Kidney tubule cell (primary cell): Measurements from ENCODE around the gene TASP1.
A peak's percentile ranks its signal among the peaks of the same experiment; 100 is the strongest.

ENCODE experiments used
- DNase-seq: peaks from one replicate; pipeline ENCODE4 v3.0.0-alpha.2; 2018; ENCODE audit warnings: low spot score

The TASP1 gene

DNA sequence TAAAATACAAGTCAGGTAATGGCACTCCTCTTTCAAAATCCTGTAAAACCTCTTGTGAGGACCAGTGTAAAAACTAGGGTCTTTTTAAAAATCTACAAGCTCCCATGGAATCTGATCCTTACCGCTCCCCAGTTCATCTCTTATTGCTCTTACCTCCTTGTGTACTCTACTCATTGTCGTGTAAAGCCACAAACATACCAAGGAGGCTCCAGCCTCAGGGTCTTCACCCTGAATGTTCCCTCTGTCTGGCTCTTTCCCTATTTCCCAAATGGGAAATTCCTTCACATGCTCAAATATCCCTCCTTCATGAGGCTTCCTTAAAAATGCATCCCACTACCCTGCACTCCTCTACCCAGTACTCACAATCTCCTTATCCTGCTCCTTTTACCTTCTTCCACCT, 67.1 kb downstream of the TASP1 start:
- no peak for DNase-seq

- no peak for DNase-seq
These were observed 71.1 kb downstream of the TASP1 start for GRCh38 chr20:13567663-13568062.

- no peak for DNase-seq
These were observed 74.9 kb downstream of the TASP1 start for GRCh38 chr20:13563854-13564253.

GRCh38 chr20:13554706-13555105, 84.0 kb downstream of the TASP1 start:
- DNase-seq: peak; percentile 75

DNA sequence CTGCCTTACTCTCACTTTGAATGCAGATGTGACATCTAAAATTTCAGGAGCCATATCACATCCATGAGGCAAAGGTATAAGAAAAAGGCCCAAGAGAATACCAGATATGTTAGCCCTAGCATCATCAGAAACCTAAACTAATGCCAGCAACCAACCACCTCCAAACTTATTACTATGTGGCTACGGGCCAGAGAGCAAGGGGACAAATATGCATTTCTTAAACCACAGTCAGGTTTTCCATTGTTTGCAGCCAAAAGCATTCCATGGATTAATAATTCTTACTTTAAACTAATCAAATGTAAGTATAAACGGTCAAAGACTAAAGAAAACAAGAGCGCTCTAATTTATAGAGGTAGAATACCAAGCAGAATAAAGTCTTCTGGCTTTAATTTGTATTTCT, 84.7 kb downstream of the TASP1 start:
- DNase-seq: peak; percentile 5

DNA sequence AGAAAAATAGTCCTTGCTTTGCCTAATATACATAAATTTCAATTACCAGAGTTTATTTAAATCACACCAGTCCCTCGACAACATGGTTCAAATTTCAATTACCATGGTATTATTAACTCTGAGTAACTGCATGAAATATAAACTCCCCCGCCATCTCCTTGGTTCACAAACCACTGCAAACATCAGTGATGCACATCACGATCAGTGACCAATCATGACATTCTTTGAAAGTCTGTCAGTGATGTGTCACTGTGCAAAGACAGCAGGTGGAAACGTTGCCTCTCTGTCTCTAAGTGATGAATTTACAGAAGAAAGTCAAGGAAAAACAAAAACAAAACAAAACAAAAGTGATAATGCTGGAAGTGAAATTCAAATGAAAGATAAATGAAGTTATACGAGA, 86.7 kb downstream of the TASP1 start:
- DNase-seq: peak; percentile 87

- no peak for DNase-seq
These were observed 89.3 kb downstream of the TASP1 start for GRCh38 chr20:13549451-13549850.

DNA sequence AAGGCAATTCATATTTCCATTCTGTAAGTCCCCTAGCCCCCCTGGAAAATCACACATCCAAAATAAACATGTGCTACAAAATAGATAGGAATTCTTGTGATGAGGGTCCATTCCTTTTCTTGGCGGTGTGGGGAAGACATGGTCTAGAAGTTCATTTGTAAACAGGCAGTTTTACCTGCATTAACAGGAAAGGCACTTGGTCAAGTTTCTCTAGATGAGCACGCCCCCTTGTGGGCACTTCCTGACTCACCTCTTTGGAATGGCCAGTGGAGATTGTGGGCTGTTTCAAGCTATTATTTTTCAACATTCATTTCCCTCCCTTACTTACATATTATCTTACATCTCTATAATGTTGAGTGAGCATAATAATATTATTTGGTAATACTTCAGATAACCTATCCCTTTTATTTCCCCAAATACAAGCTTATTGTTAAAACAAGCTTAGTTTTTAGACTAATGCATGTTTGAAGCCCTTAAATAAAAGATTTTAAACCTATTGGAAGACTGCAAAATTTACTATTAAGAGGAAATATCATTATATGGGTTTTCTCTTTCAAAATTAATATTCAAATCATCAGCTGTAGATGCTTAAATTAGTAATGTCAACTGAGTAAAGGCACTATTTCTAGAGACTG, 92.1 kb downstream of the TASP1 start:
- peak; percentile 77 for DNase-seq

- DNase-seq: peak; percentile 23
These were observed 92.9 kb downstream of the TASP1 start for GRCh38 chr20:13545790-13546189.

DNA sequence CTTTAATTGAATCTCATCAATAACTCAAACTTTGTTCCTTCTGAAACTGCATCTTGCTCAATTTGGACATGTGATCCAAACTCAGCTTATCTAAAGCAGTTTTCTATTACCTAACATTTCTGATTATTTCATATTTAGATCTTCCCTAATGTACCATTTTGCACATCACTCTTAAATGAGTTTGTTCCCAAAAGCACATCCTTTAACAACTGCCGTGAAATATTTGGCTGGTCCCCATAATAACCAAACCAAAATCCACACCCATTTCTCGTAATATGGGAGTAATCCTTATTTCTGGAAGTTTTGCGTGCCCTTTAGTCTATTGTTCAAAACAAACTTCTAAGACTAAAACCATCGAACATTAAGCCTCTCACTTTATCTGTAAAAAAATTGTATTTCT, 94.9 kb downstream of the TASP1 start:
- no peak for DNase-seq

GRCh38 chr20:13535627-13536026, 103.1 kb downstream of the TASP1 start:
- no peak for DNase-seq

GRCh38 chr20:13533946-13534345, 104.8 kb downstream of the TASP1 start:
- peak; percentile 44 for DNase-seq

GRCh38 chr20:13530146-13530545, 108.6 kb downstream of the TASP1 start:
- DNase-seq: no peak

- no peak for DNase-seq
These were observed 112.2 kb downstream of the TASP1 start for GRCh38 chr20:13526551-13526950.

GRCh38 chr20:13525225-13525940, 113.3 kb downstream of the TASP1 start:
- DNase-seq: peak; percentile 82

GRCh38 chr20:13524339-13524738, 114.4 kb downstream of the TASP1 start:
- DNase-seq: no peak

GRCh38 chr20:13517831-13518230, 120.9 kb downstream of the TASP1 start:
- no peak for DNase-seq

GRCh38 chr20:13515796-13516558, 122.8 kb downstream of the TASP1 start:
- no peak for DNase-seq

- no peak for DNase-seq
These were observed 123.4 kb downstream of the TASP1 start for GRCh38 chr20:13515291-13515690.

GRCh38 chr20:13510837-13511488, 127.8 kb downstream of the TASP1 start:
- no peak for DNase-seq

DNA sequence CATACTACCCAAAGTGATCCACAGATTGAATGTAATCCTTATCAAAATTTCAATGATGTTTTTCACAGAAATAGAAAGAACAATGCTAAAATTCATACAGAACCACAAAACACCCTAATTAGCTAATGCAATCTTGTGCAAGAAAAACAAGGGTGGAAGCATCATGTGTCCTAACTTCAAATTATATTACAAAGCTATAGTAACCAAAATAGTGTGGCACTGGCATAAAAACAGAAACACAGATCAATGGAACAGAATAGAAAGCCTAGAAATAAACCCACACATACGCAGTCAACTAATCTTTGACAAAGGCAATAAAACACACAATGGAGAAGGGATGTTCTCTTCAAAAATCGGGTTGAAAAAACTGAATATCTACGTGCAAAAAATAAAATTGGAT, 131.1 kb downstream of the TASP1 start:
- DNase-seq: no peak

DNA sequence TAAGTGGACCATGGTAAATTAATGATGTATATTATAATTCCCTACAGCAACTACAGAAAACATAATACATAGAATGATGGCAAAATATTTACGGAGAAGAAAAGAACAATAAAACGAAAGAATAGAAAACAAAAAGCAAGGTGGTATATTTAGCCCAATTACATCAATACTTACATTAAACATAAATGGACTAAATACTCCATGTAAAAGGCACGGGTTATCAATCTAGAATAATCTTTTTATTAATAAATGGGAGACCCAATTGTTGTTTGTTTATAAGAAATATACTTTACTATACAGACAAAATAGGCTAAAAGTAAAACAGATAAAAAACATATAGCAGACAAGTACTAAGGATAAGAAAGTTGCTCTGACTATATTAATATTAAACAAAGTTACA, 137.2 kb downstream of the TASP1 start:
- DNase-seq: no peak

DNA sequence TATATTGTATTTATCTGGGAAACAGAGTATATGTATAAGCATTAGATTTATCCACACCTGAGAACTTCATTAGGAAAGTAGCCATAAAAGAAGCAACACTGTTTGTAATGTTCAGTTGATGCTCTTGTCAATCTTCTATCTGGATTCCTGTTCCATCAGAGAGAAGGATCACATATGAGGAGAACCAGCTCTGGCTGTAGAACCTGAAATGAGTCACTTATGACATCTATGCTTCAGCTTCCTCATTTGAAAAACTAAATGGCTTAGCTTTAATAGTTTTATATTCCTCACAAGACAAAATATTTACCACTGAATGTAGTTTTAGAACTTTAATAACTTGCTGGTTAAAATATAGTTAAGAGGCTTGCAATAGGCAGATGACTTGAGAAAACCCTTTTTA, 144.7 kb downstream of the TASP1 start:
- peak; percentile 43 for DNase-seq
